ENCODE measurements around the gene ETV6.

The ETV6 gene

GRCh38 chr12:11941606-11942337 is 292.3 kb downstream of the ETV6 start:
- no peak for TF ChIP-seq CTCF (IDR thresholded peaks at IDR 0.05; ENCODE audit: low read depth, low read length)
- no peak overlapping the region for H3K4me3 ChIP-seq (replicated peaks in 1 of 2; ENCODE audit: low read depth in 2 of 2, low read length in 2 of 2)
- DNase-seq (ENCODE audit: low read depth in 2 of 2): peak; percentile 83 to 87

GRCh38 chr12:11943919-11944700 is 294.6 kb downstream of the ETV6 start:
- no peak for DNase-seq (ENCODE audit: low read depth in 2 of 2)
- H3K4me3 ChIP-seq (replicated peaks in 1 of 2; ENCODE audit: low read depth in 2 of 2, low read length in 2 of 2): no peak overlapping the region
- no peak for TF ChIP-seq CTCF (IDR thresholded peaks at IDR 0.05; ENCODE audit: low read depth, low read length)

Data from cardiac fibroblast (primary cell).